ENCODE measurements around the gene SETD9.
A peak's percentile ranks its signal among the peaks of the same experiment; 100 is the strongest.

The SETD9 gene

GRCh38 chr5:56909294-56910209, at the start of gene SETD9:
TSS of gene SETD9 (plus strand) at chr5:56909596. CDS start at chr5:56909646, 50 bp downstream.
- DNase-seq (ENCODE audit: low read depth) = peak; percentile 72

GRCh38 chr5:56861893-56862485, 47.4 kb upstream of the SETD9 start:
- DNase-seq (ENCODE audit: low read depth) = no peak

- DNase-seq (ENCODE audit: low read depth) = no peak
Measured at GRCh38 chr5:56862909-56863308, 46.5 kb upstream of the SETD9 start.

GRCh38 chr5:56871777-56872176, 37.6 kb upstream of the SETD9 start:
- no peak for DNase-seq (ENCODE audit: low read depth)

GRCh38 chr5:56873056-56873455, 36.3 kb upstream of the SETD9 start:
- no peak for DNase-seq (ENCODE audit: low read depth)

- DNase-seq (ENCODE audit: low read depth) = no peak
Measured at GRCh38 chr5:56876327-56876726, 33.1 kb upstream of the SETD9 start.

GRCh38 chr5:56881571-56881970, 27.8 kb upstream of the SETD9 start:
- DNase-seq (ENCODE audit: low read depth) = no peak

GRCh38 chr5:56893251-56893951, 16.0 kb upstream of the SETD9 start:
- no peak for DNase-seq (ENCODE audit: low read depth)

- DNase-seq (ENCODE audit: low read depth) = no peak
Measured at GRCh38 chr5:56896763-56897162, 12.6 kb upstream of the SETD9 start.

- no peak for DNase-seq (ENCODE audit: low read depth)
Measured at GRCh38 chr5:56898213-56898612, 11.2 kb upstream of the SETD9 start.

GRCh38 chr5:56900395-56900794, 9.0 kb upstream of the SETD9 start:
- DNase-seq (ENCODE audit: low read depth) = no peak

GRCh38 chr5:56900858-56901578, 8.4 kb upstream of the SETD9 start:
- no peak for DNase-seq (ENCODE audit: low read depth)

- peak; percentile 12 for DNase-seq (ENCODE audit: low read depth)
Measured at GRCh38 chr5:56908942-56909293, 478 bp upstream of the SETD9 start.

GRCh38 chr5:56910210-56910965, 992 bp downstream of the SETD9 start:
- DNase-seq (ENCODE audit: low read depth) = peak; percentile 17

- DNase-seq (ENCODE audit: low read depth) = no peak
Measured at GRCh38 chr5:56913766-56914165, 4.4 kb downstream of the SETD9 start.

GRCh38 chr5:56914678-56915077, 5.3 kb downstream of the SETD9 start:
- no peak for DNase-seq (ENCODE audit: low read depth)

GRCh38 chr5:56917534-56917933, 8.1 kb downstream of the SETD9 start:
- DNase-seq (ENCODE audit: low read depth) = no peak

- no peak for DNase-seq (ENCODE audit: low read depth)
Measured at GRCh38 chr5:56918054-56918453, 8.7 kb downstream of the SETD9 start.

GRCh38 chr5:56919942-56920662, 10.7 kb downstream of the SETD9 start:
- DNase-seq (ENCODE audit: low read depth) = no peak

- no peak for DNase-seq (ENCODE audit: low read depth)
Measured at GRCh38 chr5:56922922-56923321, 13.5 kb downstream of the SETD9 start.

GRCh38 chr5:56934325-56934724, 24.9 kb downstream of the SETD9 start:
- no peak for DNase-seq (ENCODE audit: low read depth)

Measured in stimulated activated CD8-positive, alpha-beta memory T cell treated with anti-CD3 and anti-CD28 coated beads, Interleukin-15, amount 100 ng/mL, for 24 hours (primary cell).